H1 (cell line): Measurements from ENCODE around the gene NDC1. TPM values are rescaled to one million over a fixed set of nuclear protein-coding genes. Genes with fewer than 3 reads are reported as not detected.

Experiments
- BCL11A ChIP-seq, 2 experiments: IDR thresholded peaks; one replicate each; pipeline ENCODE4 v1.6.1; 2011; ENCODE audit warnings: low read depth in 2 of 2, low read length in 2 of 2, mild to moderate bottlenecking in 2 of 2
- CHD7 ChIP-seq: fragments of 300-600 bp; sonication (generic); IDR thresholded peaks from 2 replicates; pipeline ENCODE4 v1.7.1; 2012; ENCODE audit warnings: low read length, moderate library complexity, mild to moderate bottlenecking, inconsistent platforms; ENCODE audit not compliant: insufficient replicate concordance
- CTBP2 ChIP-seq: IDR thresholded peaks from 2 replicates; pipeline ENCODE4 v1.7.0; 2011; ENCODE audit warnings: borderline replicate concordance, mild to moderate bottlenecking, moderate library complexity, mixed read lengths, low read length; ENCODE audit not compliant: insufficient read depth, insufficient read length
- E2F6 ChIP-seq: IDR thresholded peaks from 2 replicates; pipeline ENCODE4 v1.6.1; 2012; ENCODE audit warnings: inconsistent platforms
- PHF8 ChIP-seq: fragments of 200-600 bp; sonication (generic); conservative IDR thresholded peaks from 2 replicates; pipeline ENCODE4 v1.7.1; 2012; ENCODE audit warnings: low read depth, mild to moderate bottlenecking, inconsistent platforms, low read length, moderate library complexity
- POLR2AphosphoS5 ChIP-seq: IDR thresholded peaks from 2 replicates; pipeline ENCODE4 v1.6.1; 2011; ENCODE audit warnings: low read depth, low read length
- RXRA ChIP-seq: IDR thresholded peaks from 2 replicates; pipeline ENCODE4 v1.6.1; 2011; ENCODE audit warnings: low read depth, mild to moderate bottlenecking, low read length, moderate library complexity; ENCODE audit not compliant: insufficient read depth
- TEAD4 ChIP-seq: IDR thresholded peaks from 2 replicates; pipeline ENCODE4 v1.6.1; 2012; ENCODE audit warnings: low read depth, low read length, inconsistent platforms, mixed read lengths
- USF2 ChIP-seq: IDR thresholded peaks from 2 replicates; pipeline ENCODE4 v1.6.1; 2011; ENCODE audit warnings: low read length, improper control_type of control experiment
- polyA plus RNA-seq, 7 experiments: library from polyadenylated mRNA; depleted of rRNA in 3 of 7; stranded (reverse) in 5 of 7; unstranded in 2 of 7; fragments of >200 nt in 5 of 7; fragments of 200-250 nt in 2 of 7; gene quantifications; 1 replicate in 5 of 7; 2 replicates in 1 of 7; 4 replicates in 1 of 7; pipeline versions ENCODE4 v1.2.1 to v1.2.3, GENCODE V29; 2011 to 2013; ENCODE audit warnings: missing spikeins in 2 of 7, mixed read lengths in 2 of 7
- total RNA-seq: library from RNA; stranded (reverse); fragmentation: NEBNext Ultra II Directional; extraction: Animal tissue kit (Norgen Biotek cat#: 25700); gene quantifications from 2 replicates; pipeline ENCODE4 v1.2.1, GENCODE V29; 2021

Gene NDC1
- total and polyA plus RNA-seq, 2 of the 8 experiments (the other 6 are each of a cell fraction or from before 2014, with no cell fraction given), result 62.9 to 66.1 TPM

GRCh38 chr1:53737648-53738204, 100.4 kb downstream of the NDC1 start (continued):
- TF ChIP-seq CHD7 (no peak), E2F6 (peak; percentile 74), PHF8 (no peak), RXRA (no peak), TEAD4 (no peak; the same call in 1 of the 2 replicates), CTBP2 (peak; percentile 39), USF2 (no peak), BCL11A (IDR thresholded peaks at IDR 0.05; ENCODE audit: low read depth in 2 of 2, low read length in 2 of 2) (no peak), POLR2AphosphoS5 (no peak)
